Stomach smooth muscle (tissue), 2 donors: ENCODE results near the gene CAMK1.

Experiments
- H3K27ac ChIP-seq: one replicate; pipeline ENCODE4 v1.7.0; 2013; ENCODE audit warnings: mild to moderate bottlenecking, low read length, inconsistent platforms
- H3K27me3 ChIP-seq, 2 donors: one replicate each; pipeline ENCODE4 v1.7.0; 2013; ENCODE audit warnings: low read length in 2 of 2; ENCODE audit not compliant: insufficient read depth in 2 of 2, control insufficient read depth in 1 of 2
- H3K36me3 ChIP-seq, 2 donors: one replicate each; pipeline ENCODE4 v1.7.0; 2013; ENCODE audit warnings: low read length in 2 of 2; ENCODE audit not compliant: control insufficient read depth in 2 of 2, insufficient read depth in 2 of 2
- H3K4me1 ChIP-seq: one replicate; pipeline ENCODE4 v1.7.0; 2013; ENCODE audit warnings: low read length; ENCODE audit not compliant: control insufficient read depth, insufficient read depth
- H3K4me3 ChIP-seq, 2 donors: one replicate each; pipeline ENCODE4 v1.7.0; 2013; ENCODE audit warnings: low read length in 2 of 2
- H3K9ac ChIP-seq, 2 donors: one replicate each; pipeline ENCODE4 v1.7.0; 2013; ENCODE audit warnings: low read length in 2 of 2, mild to moderate bottlenecking in 1 of 2
- H3K9me3 ChIP-seq, 2 donors: one replicate each; pipeline ENCODE4 v1.7.0; 2013; ENCODE audit warnings: low read length in 2 of 2; ENCODE audit not compliant: control insufficient read depth in 2 of 2
- donor health status: healthy.
- donor health status: Pancreatic carcinoma.

The CAMK1 gene

DNA sequence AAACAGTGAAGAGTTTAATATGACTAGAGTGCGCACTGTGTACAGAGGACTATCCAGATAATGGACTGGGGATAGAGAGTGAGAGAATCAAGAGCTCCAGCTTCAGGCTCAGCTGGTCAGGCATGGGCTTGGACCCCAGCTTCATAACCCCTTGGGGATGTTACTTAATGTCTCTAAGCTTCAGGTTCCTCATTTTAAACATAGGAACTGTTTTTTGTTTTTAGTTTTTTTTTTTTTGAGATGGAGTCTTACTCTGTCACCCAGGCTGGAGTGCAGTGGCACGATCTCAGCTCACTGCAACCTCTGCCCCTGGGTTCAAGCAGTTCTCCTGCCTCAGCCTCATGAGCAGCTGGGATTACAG, 48.1 kb downstream of the CAMK1 start:
- no peak overlapping the region for H3K9ac ChIP-seq
- H3K4me1 ChIP-seq = no peaks in the 10 kb centered on the region
- no peak overlapping the region for H3K27ac ChIP-seq
- H3K4me3 ChIP-seq = no peak overlapping the region
- no peaks in the 10 kb centered on the region for H3K27me3 ChIP-seq
- no peaks in the 10 kb centered on the region for H3K36me3 ChIP-seq
- H3K9me3 ChIP-seq = no peaks in the 10 kb centered on the region

DNA sequence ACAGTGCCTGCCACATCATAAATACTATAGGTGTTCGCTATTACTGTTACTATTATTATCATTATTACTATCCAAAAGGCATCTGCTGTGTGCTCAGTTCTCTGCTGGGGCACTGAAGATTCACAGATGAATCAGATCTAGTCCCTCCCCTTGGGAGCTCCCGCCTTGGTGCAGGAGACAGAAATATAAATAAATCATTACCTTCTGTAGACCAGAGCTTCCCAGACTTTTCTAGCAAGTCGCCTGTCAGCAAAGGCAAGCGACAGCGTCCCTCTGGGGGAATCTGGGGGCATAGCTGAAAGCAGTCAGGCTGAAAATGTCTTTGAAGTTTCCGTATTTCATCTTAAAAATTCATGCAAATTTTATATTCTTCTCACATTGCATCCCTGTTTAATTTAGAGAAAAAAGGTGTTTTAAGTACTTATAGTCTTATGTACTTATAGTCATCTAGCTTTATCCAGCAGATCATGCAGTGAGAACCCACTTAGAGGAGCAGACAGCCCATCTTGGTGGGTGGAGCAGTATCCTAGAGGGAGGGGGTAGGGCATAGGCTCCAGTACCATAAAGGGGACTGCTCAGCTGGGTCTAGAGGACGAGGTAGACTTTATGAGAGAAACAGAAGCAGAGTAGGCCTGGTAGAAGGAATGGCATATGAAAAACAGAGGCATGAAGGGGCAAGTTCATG, 48.6 kb downstream of the CAMK1 start:
- Histone ChIP-seq H3K36me3 (no peaks in the 10 kb centered on the region), H3K9ac (no peak overlapping the region), H3K9me3 (no peaks in the 10 kb centered on the region), H3K27me3 (no peaks in the 10 kb centered on the region), H3K4me1 (peaks cover under 1% of the 10 kb centered on the region), H3K27ac (no peak overlapping the region), H3K4me3 (no peak overlapping the region)

DNA sequence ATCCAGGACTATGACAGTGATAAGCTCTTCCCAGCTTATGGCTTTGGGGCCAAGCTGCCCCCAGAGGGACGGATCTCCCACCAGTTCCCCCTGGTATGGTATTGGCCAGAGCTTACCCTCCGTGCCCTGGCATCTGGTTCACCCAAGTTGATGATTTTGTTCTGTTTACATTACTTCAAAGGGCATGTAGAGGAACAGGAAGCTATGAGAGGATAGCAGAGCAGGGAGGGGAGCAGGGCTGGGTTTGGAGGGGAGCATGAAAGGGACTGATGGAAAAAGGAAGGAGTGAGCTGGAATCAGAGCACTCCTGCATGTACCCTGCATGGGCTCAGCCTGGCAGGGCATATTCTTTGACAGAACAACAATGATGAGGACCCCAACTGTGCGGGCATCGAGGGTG, 51.6 kb downstream of the CAMK1 start:
- peaks cover 9% of the 10 kb centered on the region for H3K4me1 ChIP-seq
- H3K27me3 ChIP-seq = no peaks in the 10 kb centered on the region
- no peak overlapping the region for H3K27ac ChIP-seq
- H3K36me3 ChIP-seq = no peaks in the 10 kb centered on the region
- no peak overlapping the region for H3K4me3 ChIP-seq
- no peaks in the 10 kb centered on the region for H3K9me3 ChIP-seq
- H3K9ac ChIP-seq = no peak overlapping the region

DNA sequence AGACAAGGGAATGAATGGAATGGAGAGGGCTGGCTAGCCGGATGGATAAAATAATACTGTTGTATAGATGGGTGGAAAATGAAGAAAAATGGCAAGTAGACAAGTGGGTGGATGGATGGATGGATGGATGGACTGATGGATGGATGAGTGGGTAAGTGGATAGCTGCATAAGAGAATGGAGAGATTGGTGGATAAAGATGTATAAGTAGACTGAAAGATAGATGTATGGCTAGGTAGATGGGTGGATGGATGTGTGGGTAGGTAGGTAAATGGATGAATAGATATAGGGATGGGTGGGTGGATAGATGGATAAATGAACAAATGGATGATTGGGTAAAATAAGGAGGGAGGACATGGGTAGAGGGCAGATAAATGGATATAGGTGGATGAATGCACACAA, 52.2 kb downstream of the CAMK1 start:
- Histone ChIP-seq H3K36me3 (no peaks in the 10 kb centered on the region), H3K27ac (no peak overlapping the region), H3K27me3 (no peaks in the 10 kb centered on the region), H3K4me1 (peaks cover 9% of the 10 kb centered on the region), H3K9me3 (no peaks in the 10 kb centered on the region), H3K4me3 (no peak overlapping the region), H3K9ac (no peak overlapping the region)

DNA sequence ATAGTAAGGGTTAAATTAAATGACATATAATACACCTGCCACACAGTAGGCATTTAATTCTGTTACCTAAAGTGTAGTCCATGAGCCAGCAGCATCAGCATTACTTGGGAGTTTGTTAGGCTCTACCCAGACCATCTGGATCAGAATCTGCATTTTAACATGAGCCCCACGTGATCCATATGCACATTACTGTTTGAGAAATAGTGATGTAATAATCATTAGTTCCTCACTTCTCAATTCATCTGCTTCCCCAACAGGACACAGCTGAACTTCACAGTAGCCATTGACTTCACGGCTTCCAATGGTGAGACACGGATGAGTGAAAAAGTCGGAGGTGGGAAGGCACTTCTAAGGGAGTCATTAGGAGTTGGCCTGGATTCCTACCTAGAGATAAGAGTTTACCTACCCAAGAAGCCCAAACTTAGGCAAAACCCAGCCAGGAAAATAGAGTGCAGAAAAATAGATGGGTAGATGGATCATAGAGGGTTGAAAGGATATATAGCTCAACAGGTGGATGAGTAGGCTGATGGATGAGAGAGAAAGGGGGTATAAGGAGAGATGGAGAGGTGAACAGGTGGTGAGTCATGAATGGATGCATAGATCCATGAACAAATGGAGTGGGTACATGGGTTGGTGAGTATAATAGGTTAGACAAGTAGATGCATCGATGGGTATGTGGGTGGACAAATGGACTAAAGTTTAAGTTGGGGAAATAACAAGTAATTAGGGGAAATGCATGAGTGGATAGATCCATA, 52.8 kb downstream of the CAMK1 start:
- Histone ChIP-seq H3K4me1 (peaks cover 9% of the 10 kb centered on the region), H3K27ac (no peak overlapping the region)

DNA sequence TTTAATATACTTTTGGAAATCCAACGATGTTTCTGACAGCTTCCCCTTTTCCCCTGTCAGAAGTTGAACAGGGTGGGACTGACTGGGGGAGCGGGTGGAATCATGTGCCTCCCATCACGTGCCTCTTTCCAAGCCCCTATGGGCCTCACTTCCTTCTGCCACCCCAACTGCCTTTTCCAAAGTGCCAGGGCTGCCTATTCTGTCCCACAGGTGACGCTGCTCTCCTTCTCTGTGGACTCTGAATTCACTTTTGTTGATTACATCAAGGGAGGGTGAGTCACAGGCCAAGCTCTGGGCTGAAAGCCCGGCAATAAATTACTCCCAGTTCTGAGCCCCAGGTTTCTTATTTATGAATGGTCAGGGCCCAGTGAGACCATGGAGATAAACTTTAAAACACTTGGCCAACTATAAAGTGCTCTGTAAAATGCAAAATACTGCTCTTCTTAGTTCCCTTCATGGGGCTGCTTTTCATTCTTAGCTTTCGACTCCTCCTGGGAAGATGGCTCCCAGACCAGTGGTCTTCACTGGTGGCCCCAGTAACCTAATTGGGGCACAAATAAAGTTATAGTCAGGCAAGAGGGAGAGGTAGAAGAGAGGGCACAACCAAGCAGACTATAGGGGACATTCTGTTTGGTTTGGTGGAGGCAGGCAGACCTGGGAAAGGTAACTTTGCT, 53.8 kb downstream of the CAMK1 start:
- Histone ChIP-seq H3K27me3 (no peaks in the 10 kb centered on the region), H3K4me3 (no peak overlapping the region), H3K9ac (peak overlapping the region in 1 of 2 donors; percentile 5), H3K27ac (peak overlapping the region; percentile 58), H3K9me3 (no peaks in the 10 kb centered on the region), H3K4me1 (peaks cover 9% of the 10 kb centered on the region), H3K36me3 (no peaks in the 10 kb centered on the region)

More for the DNA sequence above, 52.8 kb downstream of the CAMK1 start:
- Histone ChIP-seq H3K9ac (no peak overlapping the region), H3K4me3 (no peak overlapping the region), H3K9me3 (no peaks in the 10 kb centered on the region), H3K27me3 (no peaks in the 10 kb centered on the region), H3K36me3 (no peaks in the 10 kb centered on the region)

DNA sequence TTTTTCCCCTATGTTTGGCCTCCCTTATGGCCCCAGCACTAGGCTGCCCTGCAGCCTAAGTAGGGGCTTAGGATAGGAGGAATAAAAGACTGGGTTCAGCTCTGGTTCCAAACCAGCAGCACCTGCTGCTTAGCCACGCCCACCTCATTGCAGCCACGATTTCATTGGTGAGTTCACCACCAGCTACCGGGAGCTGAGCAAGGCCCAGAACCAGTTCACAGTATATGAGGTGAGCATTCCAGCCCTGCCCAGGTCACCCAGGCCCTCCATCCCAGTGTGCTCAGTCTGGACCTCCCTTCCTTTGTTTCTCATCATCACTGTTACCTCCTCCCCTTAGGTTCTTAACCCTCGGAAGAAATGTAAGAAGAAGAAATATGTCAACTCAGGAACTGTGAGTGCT, 54.6 kb downstream of the CAMK1 start:
- Histone ChIP-seq H3K36me3 (no peaks in the 10 kb centered on the region), H3K27ac (no peak overlapping the region), H3K4me1 (peaks cover 9% of the 10 kb centered on the region), H3K4me3 (no peak overlapping the region), H3K9me3 (no peaks in the 10 kb centered on the region), H3K27me3 (no peaks in the 10 kb centered on the region), H3K9ac (peak overlapping the region in 1 of 2 donors; percentile 13)

DNA sequence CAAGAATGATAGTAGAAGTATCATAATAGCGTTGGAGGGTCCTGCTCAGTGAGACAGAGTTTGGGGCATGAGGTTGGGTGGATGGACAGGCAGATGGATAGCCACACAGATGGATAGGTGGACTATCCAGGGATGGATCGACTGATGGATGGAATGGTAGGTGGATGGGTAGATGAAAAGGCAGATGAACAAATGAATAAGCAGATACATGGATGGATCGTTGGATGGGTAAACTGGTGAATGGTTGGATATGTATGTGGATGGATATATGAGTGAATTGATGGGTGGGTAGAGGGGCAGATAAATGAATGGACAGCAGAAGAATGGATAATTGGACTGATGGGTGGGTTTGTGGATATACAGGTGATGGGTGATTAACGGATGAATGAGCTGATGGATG, 56.6 kb downstream of the CAMK1 start:
- Histone ChIP-seq H3K27me3 (no peaks in the 10 kb centered on the region), H3K4me3 (no peak overlapping the region), H3K36me3 (no peaks in the 10 kb centered on the region), H3K4me1 (peaks cover 9% of the 10 kb centered on the region), H3K27ac (no peak overlapping the region), H3K9ac (no peak overlapping the region), H3K9me3 (no peaks in the 10 kb centered on the region)

DNA sequence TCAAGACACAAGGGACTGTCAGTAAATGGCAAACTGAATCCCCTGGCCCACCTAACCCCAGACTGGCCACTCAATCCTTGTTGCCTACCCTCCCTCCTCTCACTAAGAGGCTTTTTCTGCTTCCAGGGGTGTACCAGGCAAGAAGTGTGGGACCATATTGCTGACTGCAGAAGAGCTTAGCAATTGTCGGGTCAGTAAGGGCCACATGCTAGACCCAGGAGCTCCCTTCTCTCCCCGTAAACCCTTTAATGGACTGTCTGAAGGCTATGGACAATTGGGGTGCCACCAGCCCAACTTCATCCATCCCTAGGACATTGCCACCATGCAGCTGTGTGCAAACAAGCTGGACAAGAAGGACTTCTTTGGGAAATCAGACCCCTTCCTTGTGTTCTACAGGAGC, 57.3 kb downstream of the CAMK1 start:
- Histone ChIP-seq H3K4me3 (no peak overlapping the region), H3K36me3 (no peaks in the 10 kb centered on the region), H3K9me3 (no peaks in the 10 kb centered on the region), H3K27me3 (no peaks in the 10 kb centered on the region), H3K27ac (no peak overlapping the region), H3K9ac (no peak overlapping the region), H3K4me1 (peaks cover 9% of the 10 kb centered on the region)

DNA sequence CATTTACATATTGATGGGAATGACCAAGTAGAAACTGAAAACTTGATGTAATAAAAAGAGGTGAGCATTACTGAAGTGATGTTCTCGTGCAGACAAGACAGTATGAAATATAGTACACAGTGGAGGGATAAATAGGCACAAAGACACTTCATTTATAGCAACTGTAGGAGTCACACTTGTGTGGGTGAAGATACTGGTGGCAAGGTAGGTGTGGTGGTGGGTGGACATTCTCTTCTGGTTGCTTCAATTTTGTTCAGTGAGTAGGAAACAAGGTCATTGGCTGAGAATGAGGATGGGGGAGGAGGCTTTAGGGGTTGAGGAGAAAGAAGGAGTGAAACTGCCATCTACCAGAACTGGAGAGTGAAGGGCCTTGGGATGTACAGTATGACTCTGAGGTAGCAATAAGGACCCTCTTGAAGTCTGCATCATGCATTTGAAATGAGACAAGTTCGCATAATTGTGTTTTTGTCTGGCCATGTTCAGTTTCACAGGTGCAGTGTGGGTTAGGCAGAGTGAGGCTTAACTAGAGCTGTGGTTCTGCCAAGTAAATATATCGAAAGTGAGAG, 59.5 kb downstream of the CAMK1 start:
- no peak overlapping the region for H3K9ac ChIP-seq
- H3K36me3 ChIP-seq = no peaks in the 10 kb centered on the region
- H3K27me3 ChIP-seq = no peaks in the 10 kb centered on the region
- no peaks in the 10 kb centered on the region for H3K9me3 ChIP-seq
- H3K4me3 ChIP-seq = no peak overlapping the region
- no peak overlapping the region for H3K27ac ChIP-seq
- H3K4me1 ChIP-seq = no peaks in the 10 kb centered on the region
